NCI-H128 (cell line): ENCODE results near the gene UGT1A8.

Source experiments
- DNase-seq: peaks from one replicate; lab custom pipeline; 2025; ENCODE audit not compliant: unreplicated experiment; lab: John Stamatoyannopoulos, UW

Gene UGT1A8

DNA sequence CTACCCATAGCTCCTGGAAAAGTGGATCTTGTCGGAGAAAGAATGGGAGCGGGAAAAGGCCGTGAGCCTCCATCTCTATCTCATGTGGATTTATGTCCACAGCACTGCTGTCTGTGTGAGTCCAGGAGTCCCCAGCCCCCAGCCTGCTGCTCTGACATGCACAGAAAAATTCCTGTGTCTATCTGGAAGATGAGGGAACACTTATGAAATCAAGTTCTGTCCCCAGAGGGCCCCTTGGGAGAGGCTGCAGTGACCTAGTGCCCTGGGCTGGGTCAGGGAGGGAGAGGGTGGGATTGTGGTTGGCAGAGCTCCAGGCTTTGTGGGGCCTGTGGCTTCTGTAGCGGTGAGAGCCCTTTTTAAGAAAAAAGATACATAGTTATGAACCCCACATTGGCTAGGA lies 199.3 kb downstream of the UGT1A8 start:
- no peak for DNase-seq

DNA sequence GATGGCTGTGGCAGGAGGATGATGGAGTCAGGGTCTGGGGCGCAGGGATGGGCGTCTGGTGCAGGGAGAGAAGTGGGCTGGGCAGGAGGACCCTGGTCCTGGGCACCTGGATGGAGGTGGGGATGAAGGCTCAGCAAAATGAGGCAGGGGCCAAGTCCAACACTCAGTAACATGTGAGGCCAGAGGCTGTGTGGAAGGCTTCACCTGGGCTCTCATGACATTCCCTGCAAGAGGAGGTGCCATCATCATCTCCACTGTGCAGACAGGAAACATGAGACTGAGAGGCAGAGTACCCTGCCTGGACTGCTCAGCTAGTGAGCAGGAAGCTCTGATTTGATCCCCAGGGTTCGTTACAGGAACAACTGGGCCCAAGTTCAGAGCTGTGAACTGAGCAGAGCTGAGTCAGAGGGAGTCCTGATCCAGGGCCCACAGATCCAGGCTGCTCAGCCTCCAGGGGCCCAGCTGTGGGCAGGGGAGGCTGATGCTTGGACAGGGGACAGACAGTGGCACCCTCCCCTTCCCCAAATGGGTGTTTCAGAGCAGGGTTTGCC lies 200.0 kb downstream of the UGT1A8 start:
- DNase-seq: no peak

DNA sequence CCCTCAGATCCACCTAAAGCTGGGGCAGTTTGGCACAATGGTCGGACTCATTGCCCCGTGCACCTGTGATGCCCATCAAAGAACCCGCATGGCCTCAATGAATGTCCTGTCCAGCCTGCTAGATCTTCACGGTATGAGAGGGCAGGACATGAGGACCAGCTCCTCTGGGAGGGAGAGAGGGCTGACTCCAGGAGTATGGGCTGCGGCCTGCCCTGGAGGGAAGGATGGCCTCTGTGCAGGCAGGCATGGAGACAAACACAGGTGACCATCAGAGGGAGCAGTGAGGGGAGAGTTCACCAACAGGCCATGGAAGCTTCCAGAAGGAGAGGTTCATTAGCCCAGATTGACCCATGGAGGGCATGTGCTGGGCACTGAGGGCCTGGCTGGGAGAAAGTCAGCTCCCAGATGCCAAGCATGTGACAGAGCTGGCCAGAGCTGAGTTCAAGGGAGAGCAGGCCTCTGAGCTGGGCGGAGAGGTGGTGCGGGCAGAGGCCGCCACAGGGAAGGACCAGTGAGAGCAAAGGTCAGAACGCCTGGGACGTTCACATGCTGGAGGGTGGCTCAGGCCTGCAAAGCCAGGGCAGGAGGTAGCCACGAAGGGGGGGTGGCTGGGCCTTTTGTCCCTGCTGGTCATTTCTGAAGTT lies 200.7 kb downstream of the UGT1A8 start:
- no peak for DNase-seq

DNA sequence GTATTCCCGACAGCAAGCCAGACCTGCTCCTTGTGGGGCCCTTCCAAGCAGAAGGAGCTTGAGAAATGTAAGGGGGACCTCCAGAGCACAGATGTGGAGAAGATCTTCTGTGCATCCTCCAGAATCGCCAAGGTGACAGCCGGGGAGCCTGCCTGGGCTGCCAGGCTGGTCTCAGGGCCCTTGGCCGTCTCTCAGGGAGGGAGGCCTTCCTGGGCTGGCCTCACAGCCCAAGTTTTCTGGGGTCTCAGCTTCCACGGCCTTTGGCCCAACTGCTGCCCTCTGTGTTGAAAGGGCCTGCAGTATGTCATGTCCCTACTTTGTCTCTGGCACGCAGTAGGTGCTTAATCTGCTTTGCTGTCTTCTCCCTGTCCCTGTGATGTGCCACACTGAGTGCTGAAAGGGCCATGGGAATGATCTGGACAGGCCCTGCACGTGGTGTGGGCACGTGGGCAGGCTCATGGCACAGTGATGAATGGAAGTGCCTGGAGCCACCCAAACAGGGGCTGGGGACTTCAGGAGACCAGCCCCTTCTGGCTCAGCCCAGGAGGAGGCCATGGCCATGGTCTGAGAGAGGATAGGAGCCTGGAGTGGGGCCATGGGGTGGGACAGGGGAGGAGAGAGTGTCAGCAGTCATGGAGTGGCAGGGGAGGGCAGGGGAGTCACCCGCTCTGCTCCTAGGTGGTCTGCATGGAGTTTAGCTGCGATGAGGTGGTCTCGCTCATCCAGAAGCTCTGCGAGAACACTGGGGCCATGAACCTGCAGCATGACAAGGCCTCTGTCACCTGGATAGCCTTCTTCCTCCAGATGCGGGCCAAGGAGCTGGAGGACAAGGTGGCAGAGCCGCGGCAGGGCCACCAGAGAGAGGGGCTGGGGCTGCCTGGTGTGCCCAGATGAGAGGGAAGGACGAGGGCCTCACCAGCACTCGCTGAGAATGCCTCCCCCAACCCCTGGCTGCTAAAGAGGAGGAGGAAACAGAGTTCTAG lies 201.5 kb downstream of the UGT1A8 start:
- DNase-seq: no peak

DNA sequence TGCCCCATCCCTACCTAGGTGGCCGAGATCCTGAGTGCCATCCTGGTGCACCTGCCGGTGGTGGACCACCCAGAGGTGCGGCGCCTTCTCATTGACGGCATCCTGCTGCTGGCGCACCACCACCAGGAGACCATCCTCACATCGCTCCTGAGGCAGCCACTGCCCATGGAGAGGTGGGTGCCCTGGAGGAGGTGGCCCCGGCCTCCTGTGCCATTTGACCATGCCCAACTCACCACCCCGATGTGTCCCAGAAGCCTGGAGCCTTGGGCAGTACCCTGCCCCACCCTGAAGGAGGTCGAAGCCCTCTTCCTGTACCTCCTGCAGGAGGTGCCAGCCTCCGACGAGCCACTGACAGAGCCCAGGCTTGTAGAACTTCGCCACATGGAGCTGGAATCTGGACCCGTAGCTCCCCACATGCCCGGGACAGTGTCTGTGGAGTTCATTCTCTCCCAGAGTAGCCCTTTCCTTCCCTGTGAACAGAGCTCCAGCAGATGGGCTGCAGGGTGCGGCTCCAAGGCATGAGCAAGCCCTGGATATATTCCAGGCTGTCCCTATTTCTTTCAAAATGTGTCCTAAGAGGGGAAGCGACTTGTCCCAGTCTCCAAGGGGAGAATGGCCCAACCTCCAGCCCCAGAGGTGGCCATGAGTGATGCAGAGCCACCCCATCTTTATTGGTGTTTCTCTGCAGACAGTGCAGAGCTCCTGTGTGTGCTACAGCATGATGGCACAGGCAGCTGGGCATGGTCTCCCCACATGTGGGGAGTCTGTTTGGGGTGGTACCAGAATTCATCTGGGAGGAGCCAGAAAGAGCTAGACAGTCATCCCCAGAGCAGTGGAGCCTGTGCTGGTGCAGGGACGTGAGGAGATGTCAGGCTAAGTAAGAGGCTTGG lies 202.7 kb downstream of the UGT1A8 start:
- no peak for DNase-seq

DNA sequence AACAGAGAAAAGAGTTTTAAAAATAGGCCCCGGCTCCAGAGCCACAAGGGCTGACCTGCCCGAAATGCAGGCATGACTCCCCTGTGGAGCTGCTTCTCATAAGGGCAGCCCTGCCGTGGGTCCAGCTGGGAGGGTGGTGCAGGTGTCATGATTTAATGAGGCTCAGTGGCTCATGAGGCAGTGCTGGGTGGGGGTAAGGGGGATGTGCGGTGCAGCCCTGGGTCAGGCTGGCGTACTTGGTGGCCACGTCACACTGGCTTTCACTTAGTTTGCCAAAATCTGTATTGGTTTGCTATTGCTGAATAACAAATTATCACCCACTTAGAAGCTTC lies 203.3 kb downstream of the UGT1A8 start:
- no peak for DNase-seq

DNA sequence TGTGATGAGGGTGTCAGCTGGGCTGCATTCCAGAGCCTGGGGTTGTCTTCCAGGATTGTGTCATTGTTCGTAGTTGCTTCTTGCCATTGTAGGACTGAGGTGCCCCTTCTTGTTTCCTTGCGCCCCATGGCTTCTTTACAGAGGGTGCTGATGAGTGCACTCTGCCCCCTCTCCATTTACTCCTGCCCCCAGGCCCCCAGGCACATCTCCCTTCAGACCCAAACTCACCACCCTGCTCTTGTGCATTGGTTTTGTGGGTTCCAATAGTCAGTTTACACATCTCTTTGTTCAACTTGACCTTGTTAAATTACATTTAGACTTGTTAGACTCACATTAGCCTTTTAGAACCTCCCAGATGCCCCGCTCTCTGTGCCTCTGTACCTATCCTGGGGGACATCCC lies 203.8 kb downstream of the UGT1A8 start:
- DNase-seq: no peak

DNA sequence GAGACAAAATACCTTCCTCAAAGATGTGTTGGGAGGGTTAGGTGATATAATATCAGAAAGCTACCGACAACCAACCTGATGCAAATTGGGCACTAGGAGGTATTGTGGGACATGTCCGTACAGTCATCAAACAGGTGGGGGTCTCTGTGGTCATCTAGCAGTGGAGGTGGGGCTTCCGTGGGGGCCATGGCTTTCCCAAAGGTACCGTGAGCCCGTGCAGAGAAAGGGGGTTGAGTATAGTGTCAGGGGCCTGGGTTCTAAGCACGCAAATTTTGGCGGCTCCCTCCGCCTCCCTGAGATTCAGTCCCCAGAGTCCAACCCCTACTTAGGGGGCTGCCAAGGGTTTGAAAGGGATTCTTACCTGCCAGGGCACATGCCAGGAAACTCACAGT lies 204.3 kb downstream of the UGT1A8 start:
- no peak for DNase-seq

DNA sequence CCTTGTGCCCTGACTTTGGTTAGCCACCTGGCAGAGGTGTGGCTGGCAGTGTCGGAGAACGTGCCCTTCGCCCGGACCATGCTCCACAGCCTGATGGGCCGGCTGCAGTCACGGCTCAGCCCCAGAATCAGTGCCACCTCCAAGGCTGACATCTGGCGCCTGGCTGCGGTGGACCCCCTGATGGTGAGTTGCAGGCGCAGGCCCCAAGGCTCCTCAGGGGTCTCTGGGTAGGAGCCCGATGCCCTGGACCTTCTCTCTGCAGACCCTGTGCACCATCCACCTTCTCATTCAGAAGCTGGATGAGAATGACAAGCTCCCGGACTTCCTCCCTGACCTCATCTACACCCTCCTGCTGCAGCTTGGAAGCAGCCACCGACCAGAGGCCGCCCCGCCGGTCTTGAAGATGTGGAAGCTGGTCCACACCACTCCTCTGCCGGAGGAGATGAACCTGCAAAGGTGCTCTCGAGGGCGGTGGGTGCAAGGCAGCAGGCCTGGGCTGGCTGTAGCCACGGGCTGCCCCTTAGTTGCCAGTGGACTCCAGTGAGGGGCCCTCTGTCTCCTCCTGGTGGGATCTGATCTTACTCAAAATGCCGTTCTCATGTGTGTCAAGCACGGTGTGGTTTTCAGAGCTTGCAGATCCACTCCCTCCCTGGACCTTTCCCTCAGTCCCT lies 204.8 kb downstream of the UGT1A8 start:
- no peak for DNase-seq
